Islet precursor cell (in vitro differentiated cells): Measurements from ENCODE around the gene DPP10.
A peak's percentile ranks its signal among the peaks of the same experiment; 100 is the strongest.
"Not testable (repeated sequence)": the region's sequence is repeated elsewhere in the genome, so short reads cannot be mapped to it uniquely, and the experiment has no call there.

Source experiments
- DNase-seq: peaks from one replicate; pipeline ENCODE4 v3.0.0-alpha.2; 2018

Gene DPP10

GRCh38 chr2:114442510-114442909, at the start of gene DPP10:
Gene DPP10, plus strand, starts transcription at chr2:114442641.
- peak; percentile 83 for DNase-seq

- no peak for DNase-seq
These were observed 41.6 kb upstream of the DPP10 start for GRCh38 chr2:114400890-114401289.

- DNase-seq = no peak
These were observed 37.0 kb upstream of the DPP10 start for GRCh38 chr2:114405247-114406116.

GRCh38 chr2:114406347-114406746, 36.1 kb upstream of the DPP10 start:
- no peak for DNase-seq

GRCh38 chr2:114407353-114407752, 35.1 kb upstream of the DPP10 start:
- DNase-seq = not testable (repeated sequence)

GRCh38 chr2:114421781-114422180, 20.7 kb upstream of the DPP10 start:
- DNase-seq = no peak

GRCh38 chr2:114424699-114425098, 17.7 kb upstream of the DPP10 start:
- DNase-seq = no peak

GRCh38 chr2:114426756-114427155, 15.7 kb upstream of the DPP10 start:
- DNase-seq = no peak

- DNase-seq = no peak
These were observed 6.1 kb upstream of the DPP10 start for GRCh38 chr2:114436329-114436728.

GRCh38 chr2:114446571-114446970, 4.1 kb downstream of the DPP10 start:
- no peak for DNase-seq

GRCh38 chr2:114450639-114451038, 8.2 kb downstream of the DPP10 start:
- no peak for DNase-seq

GRCh38 chr2:114456566-114456965, 14.1 kb downstream of the DPP10 start:
- DNase-seq = no peak

- no peak for DNase-seq
These were observed 15.5 kb downstream of the DPP10 start for GRCh38 chr2:114457956-114458355.

- DNase-seq = no peak
These were observed 18.7 kb downstream of the DPP10 start for GRCh38 chr2:114461116-114461515.

- DNase-seq = no peak
These were observed 22.7 kb downstream of the DPP10 start for GRCh38 chr2:114464961-114465706.

- no peak for DNase-seq
These were observed 25.9 kb downstream of the DPP10 start for GRCh38 chr2:114468343-114468742.

- DNase-seq = no peak
These were observed 29.8 kb downstream of the DPP10 start for GRCh38 chr2:114472246-114472645.

- no peak for DNase-seq
These were observed 30.3 kb downstream of the DPP10 start for GRCh38 chr2:114472726-114473125.

- DNase-seq = no peak
These were observed 46.5 kb downstream of the DPP10 start for GRCh38 chr2:114488841-114489530.

- DNase-seq = no peak
These were observed 52.6 kb downstream of the DPP10 start for GRCh38 chr2:114495046-114495445.

- no peak for DNase-seq
These were observed 54.5 kb downstream of the DPP10 start for GRCh38 chr2:114496959-114497358.

- DNase-seq = no peak
These were observed 56.7 kb downstream of the DPP10 start for GRCh38 chr2:114499101-114499500.

- no peak for DNase-seq
These were observed 65.3 kb downstream of the DPP10 start for GRCh38 chr2:114507744-114508143.

- DNase-seq = no peak
These were observed 73.4 kb downstream of the DPP10 start for GRCh38 chr2:114515882-114516281.
